Activated CD8-positive, alpha-beta T cell treated with anti-CD3 and anti-CD28 coated beads for 36 hours (primary cell): ENCODE data around the gene PDE9A. TPM values are rescaled to one million over a fixed set of nuclear protein-coding genes. Genes with fewer than 3 reads are reported as not detected.

Experiments used
- ATAC-seq: fragments of 200-7000 bp; cut with Tn5 transposase; one replicate; pipeline ENCODE4 v1.10.0; 2021; ENCODE audit warnings: mild to moderate bottlenecking, moderate library complexity
- CTCF ChIA-PET: fragments of 350-600 bp; sonication (Branson Sonifier 250); formaldehyde crosslinking; loops from one replicate; lab custom pipeline; 2021; ENCODE audit warnings: antibody characterized with exemption; lab: Charles Lee
- POLR2A ChIA-PET: fragments of 350-600 bp; sonication (Branson Sonifier 250); formaldehyde crosslinking; loops from one replicate; lab custom pipeline; 2021; ENCODE audit warnings: antibody characterized with exemption; lab: Charles Lee
- DNase-seq: peaks from one replicate; pipeline ENCODE4 v3.0.0-alpha.2; 2020
- H3K27ac Mint-ChIP-seq: one replicate; pipeline ENCODE4 v1.8.0; 2021; ENCODE audit warnings: mild to moderate bottlenecking, mixed read lengths
- H3K27me3 Mint-ChIP-seq: one replicate; pipeline ENCODE4 v1.8.0; 2021; ENCODE audit warnings: mixed read lengths
- H3K36me3 Mint-ChIP-seq: one replicate; pipeline ENCODE4 v1.8.0; 2021; ENCODE audit warnings: low read depth, mixed read lengths
- H3K4me1 Mint-ChIP-seq: one replicate; pipeline ENCODE4 v1.8.0; 2021; ENCODE audit warnings: low read depth, mixed read lengths
- H3K4me3 Mint-ChIP-seq: one replicate; pipeline ENCODE4 v1.8.0; 2021; ENCODE audit warnings: mild to moderate bottlenecking, moderate library complexity, mixed read lengths
- H3K9me3 Mint-ChIP-seq: one replicate; pipeline ENCODE4 v1.8.0; 2021; ENCODE audit warnings: mixed read lengths
- intact Hi-C: fragments of 100-400 bp; cut with micrococcal nuclease; formaldehyde crosslinking; loops from one replicate; pipeline ENCODE4 v1.10.0; 2022
- total RNA-seq, 2 experiments: library from RNA; stranded (reverse); gene quantifications; one replicate each; pipeline ENCODE4 v1.2.3, GENCODE V29; 2021
- TF ChIP-seq, protein P1 (sequence below): fragments of 200-600 bp; IDR thresholded peaks from one replicate; pipeline ENCODE4 v1.8.0; 2022; ENCODE audit warnings: antibody characterized with exemption, mild to moderate bottlenecking

PDE9A gene
- total RNA-seq, 2 experiments from 2014 or later: 11.1 to 11.5 TPM

- Mint-ChIP-seq H3K27me3 (no peaks in the 10 kb centered on the region), H3K4me3 (no peak overlapping the region), H3K36me3 (peaks cover 7% of the 10 kb centered on the region), H3K27ac (no peak overlapping the region), H3K9me3 (no peaks in the 10 kb centered on the region), H3K4me1 (no peaks in the 10 kb centered on the region)
- ChIA-PET CTCF (no interaction called here), POLR2A (no interaction called here)
- intact Hi-C loops: no loop called here
- TF ChIP-seq, protein P1, sequence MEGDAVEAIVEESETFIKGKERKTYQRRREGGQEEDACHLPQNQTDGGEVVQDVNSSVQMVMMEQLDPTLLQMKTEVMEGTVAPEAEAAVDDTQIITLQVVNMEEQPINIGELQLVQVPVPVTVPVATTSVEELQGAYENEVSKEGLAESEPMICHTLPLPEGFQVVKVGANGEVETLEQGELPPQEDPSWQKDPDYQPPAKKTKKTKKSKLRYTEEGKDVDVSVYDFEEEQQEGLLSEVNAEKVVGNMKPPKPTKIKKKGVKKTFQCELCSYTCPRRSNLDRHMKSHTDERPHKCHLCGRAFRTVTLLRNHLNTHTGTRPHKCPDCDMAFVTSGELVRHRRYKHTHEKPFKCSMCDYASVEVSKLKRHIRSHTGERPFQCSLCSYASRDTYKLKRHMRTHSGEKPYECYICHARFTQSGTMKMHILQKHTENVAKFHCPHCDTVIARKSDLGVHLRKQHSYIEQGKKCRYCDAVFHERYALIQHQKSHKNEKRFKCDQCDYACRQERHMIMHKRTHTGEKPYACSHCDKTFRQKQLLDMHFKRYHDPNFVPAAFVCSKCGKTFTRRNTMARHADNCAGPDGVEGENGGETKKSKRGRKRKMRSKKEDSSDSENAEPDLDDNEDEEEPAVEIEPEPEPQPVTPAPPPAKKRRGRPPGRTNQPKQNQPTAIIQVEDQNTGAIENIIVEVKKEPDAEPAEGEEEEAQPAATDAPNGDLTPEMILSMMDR: no peak
- ATAC-seq: no peak
- no peak for DNase-seq
Observed at GRCh38 chr21:42771503-42771805, 118.0 kb downstream of the PDE9A start.

DNA sequence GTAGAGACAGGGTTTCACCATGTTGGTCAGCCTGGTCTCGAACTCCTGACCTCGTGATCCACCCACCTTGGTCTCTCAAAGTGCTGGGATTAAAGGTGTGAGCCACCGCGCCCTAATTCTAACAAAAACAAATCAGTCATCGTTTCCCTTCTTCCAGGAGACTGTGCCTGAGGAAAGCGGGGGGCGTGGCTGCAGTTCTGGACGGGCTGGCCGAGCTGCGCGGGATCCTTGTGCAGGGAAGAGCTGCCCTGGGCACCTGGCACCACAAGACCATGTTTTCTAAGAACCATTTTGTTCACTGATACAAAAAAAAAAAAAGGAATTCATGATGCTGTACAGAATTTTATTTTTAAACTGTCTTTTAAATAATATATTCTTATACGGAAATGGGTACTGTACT is 121.7 kb downstream of the PDE9A start:
- CTCF ChIA-PET: no interaction called here
- H3K27ac Mint-ChIP-seq: no peak overlapping the region
- no peaks in the 10 kb centered on the region for H3K27me3 Mint-ChIP-seq
- TF ChIP-seq, protein P1: no peak
- H3K36me3 Mint-ChIP-seq: no peaks in the 10 kb centered on the region
- ATAC-seq: no peak
- POLR2A ChIA-PET: interaction anchor here (0.7 kb wide), 1 partner anchor 229 kb away, joined by 3 read pairs; no protein-coding TSS in a partner anchor
- intact Hi-C loops: no loop called here
- no peaks in the 10 kb centered on the region for H3K9me3 Mint-ChIP-seq
- no peaks in the 10 kb centered on the region for H3K4me1 Mint-ChIP-seq
- DNase-seq: no peak
- no peak overlapping the region for H3K4me3 Mint-ChIP-seq

DNA sequence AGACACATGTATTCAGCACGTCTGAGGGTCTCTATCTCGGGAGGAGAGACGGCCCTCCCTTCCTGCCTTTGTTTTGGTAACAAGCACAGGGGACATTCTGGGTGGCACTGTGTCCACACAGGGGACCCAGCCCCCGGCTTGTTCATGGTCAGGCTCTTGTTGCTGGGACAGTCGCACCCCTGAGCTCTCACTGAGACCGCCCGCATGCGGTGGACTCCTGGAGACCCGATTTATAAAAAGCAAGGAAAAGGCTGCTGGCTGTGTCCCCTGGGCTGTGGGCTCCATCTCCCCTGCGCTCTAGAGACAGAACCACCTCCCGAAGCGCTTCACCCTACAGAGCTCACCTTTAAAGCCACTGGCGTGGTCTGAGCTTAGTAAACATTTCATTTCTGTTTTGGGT is 122.5 kb downstream of the PDE9A start:
- Mint-ChIP-seq H3K4me3 (no peak overlapping the region), H3K27me3 (no peaks in the 10 kb centered on the region), H3K9me3 (no peaks in the 10 kb centered on the region), H3K4me1 (no peaks in the 10 kb centered on the region), H3K36me3 (no peaks in the 10 kb centered on the region), H3K27ac (no peak overlapping the region)
- DNase-seq (no peak), ATAC-seq (no peak)
- POLR2A ChIA-PET: no interaction called here
- intact Hi-C loops: no loop called here
- CTCF ChIA-PET: no interaction called here
- TF ChIP-seq, protein P1: no peak

- DNase-seq (no peak), ATAC-seq (no peak)
- intact Hi-C loops: no loop called here
- H3K4me3 Mint-ChIP-seq: no peak overlapping the region
- CTCF ChIA-PET: no interaction called here
- no peak overlapping the region for H3K27ac Mint-ChIP-seq
- no peaks in the 10 kb centered on the region for H3K27me3 Mint-ChIP-seq
- H3K9me3 Mint-ChIP-seq: no peaks in the 10 kb centered on the region
- H3K4me1 Mint-ChIP-seq: peaks cover 8% of the 10 kb centered on the region
- TF ChIP-seq, protein P1: no peak
- no peaks in the 10 kb centered on the region for H3K36me3 Mint-ChIP-seq
- POLR2A ChIA-PET: no interaction called here
Observed at GRCh38 chr21:42777064-42777756, 123.8 kb downstream of the PDE9A start.

DNA sequence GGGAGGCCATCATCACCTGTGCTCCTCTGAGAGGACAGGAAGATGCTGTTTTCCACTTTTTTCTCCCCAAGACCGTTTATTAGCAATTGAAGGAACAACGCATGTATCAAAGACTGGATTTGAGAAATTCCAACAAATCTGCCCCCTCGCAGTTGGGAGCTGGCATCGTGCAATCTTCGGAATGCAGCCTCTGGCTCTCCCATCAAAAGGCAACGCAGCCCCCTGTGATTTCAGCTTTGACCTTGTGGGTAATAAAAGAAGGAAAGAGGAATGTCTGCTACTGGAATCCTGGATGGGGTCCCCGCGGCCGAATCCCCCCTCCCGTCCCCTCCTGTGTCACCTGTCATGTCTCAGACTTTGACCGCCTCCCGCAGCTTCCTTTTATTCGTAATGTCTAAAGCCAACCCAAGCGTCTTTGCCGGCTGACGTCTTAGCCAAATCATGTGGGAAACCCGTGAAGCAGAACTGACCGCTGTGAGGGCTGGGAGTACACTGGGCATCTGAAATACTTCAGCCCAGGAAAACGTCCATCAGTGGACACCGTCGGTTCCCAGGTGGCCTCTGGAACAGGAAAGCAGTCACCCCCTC is 124.4 kb downstream of the PDE9A start:
- no peak for DNase-seq
- no peak for ATAC-seq
- POLR2A ChIA-PET: no interaction called here
- CTCF ChIA-PET: no interaction called here
- Mint-ChIP-seq H3K4me1 (peaks cover 14% of the 10 kb centered on the region), H3K9me3 (no peaks in the 10 kb centered on the region), H3K4me3 (no peak overlapping the region), H3K36me3 (no peaks in the 10 kb centered on the region), H3K27ac (no peak overlapping the region), H3K27me3 (no peaks in the 10 kb centered on the region)
- intact Hi-C loops: no loop called here
- TF ChIP-seq, protein P1: no peak
